Uterine smooth muscle cell (primary cell): ENCODE results near the gene MCEMP1. TPM values are rescaled to one million over a fixed set of nuclear protein-coding genes. Genes with fewer than 3 reads are reported as not detected.

Experiments used
- total RNA-seq: library from RNA; depleted of rRNA; stranded (reverse); fragments of >200 nt; gene quantifications from 2 replicates; pipeline ENCODE4 v1.2.3, GENCODE V29; 2014

Gene MCEMP1, protein sequence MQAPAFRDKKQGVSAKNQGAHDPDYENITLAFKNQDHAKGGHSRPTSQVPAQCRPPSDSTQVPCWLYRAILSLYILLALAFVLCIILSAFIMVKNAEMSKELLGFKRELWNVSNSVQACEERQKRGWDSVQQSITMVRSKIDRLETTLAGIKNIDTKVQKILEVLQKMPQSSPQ
- not detected in 2 replicates for total RNA-seq

GRCh38 chr19:7676854-7677253 is at the start of gene MCEMP1:
TSS of gene MCEMP1 (plus strand) at chr19:7677090. CDS start at chr19:7677121, 31 bp downstream.

DNA sequence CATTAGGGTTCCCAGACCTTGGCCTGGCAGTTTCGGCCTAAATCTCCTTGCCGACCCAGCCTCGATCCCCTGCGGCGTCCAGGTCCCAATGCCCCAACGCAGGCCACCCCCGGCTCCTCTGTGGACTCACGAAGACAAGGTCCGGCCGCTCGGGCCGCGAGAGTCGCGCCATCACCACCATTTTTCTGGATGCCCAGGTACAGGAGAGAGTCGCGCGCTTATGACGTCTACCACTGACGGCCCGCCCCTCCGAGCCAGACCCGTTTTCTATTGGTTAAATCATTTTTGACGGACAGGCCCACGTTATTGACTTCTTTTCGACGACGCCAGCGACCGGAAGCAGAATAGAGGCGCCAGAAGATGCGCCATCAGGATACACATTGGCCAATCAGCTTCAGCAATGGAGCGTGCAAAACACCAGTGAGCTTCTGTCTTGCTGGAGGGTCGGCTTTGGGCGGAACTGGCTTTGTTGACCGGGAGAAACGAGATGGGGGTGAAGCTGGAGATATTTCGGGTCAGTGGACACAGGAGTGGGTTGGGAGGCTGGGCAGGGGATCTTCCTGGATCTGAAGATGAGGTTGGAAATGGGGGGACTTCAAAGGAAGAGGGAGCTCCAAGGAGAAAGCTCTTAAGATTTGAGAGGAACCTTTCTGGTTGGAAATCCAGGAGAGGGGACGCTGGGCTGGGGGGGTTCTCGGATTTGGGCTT is 47.4 kb upstream of the MCEMP1 start, which contains the start of the genes PET100 and XAB2:
Gene PET100, plus strand, starts transcription at position 447 of the 708 bp plus-strand sequence. Its CDS starts 41 bp downstream, at position 488.
Gene XAB2, minus strand, starts transcription at position 199 of the 708 bp plus-strand sequence. Its CDS starts 18 bp downstream, at position 181.

DNA sequence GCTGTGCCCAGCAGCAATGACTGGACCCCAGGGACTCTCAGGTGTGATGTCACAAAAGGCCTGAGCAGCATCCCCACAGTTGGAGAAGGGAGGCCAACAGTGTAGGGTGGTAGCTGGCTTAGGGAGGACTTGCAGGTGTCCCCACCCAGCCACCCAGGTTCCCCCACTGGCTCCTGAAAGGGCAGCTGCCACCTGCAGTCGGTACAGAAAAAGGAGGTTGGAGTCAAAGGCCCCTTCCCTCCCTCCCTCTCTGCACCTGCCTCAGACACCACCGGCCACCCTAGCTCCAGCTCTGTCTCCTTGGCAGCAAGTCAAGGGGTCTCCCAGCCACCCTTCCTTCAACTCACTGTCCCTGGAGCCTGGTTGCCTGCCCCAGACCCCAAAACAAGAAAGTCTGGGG is 43.2 kb upstream of the MCEMP1 start, which contains the start of gene PCP2:
Gene PCP2, minus strand, starts transcription at position 22 of the 400 bp plus-strand sequence. CDS start 262 bp downstream, outside the sequence.

GRCh38 chr19:7636691-7637373 is 40.1 kb upstream of the MCEMP1 start, which contains the start of gene STXBP2:
TSS of gene STXBP2 (plus strand) at chr19:7637110. CDS start at chr19:7637150, 40 bp downstream.

GRCh38 chr19:7668842-7669241 is 8.0 kb upstream of the MCEMP1 start, which contains the start of gene RETN:
TSS of gene RETN (plus strand) at chr19:7669049. CDS start at chr19:7669327, 278 bp downstream.

DNA sequence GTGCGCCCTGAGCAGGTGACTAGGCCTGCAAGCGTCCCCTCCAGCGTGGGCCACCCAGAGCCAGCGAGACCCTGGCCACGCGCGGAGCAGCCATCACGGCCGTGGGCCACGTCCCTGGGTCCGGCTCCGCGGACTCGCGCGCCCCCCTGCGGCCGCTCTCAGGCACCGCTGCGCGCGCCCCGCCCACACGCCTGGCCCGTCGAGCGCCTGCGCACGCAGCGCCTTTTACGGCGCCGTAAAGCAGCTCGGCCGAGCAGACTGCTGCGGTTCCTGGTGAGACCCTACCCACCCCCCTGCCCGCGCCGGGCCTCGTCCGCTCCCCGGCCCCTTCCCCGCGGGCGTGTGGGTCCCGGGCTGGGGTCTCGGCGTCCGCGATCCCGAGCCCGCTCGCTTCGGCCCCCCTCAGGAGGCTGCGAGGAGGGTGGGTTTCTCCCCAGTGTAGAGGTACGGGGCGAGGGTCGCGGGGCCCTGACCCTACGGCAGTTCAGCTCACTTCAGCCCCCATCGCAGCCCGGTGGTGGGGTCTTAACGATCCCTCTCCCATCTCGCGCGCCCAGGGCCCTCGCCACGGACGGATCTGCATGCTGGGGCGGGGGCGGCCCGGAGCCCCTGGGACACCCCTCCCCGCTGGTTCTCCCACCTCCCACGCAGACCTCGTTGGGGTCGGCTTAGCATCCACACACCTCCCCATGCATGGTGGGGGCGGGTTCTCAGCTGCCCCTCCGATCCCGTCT is 3.9 kb downstream of the MCEMP1 start, which contains the start of gene TRAPPC5:
Gene TRAPPC5, plus strand, starts transcription at position 228 of the 734 bp plus-strand sequence. CDS start 1,421 bp downstream, outside the sequence.

GRCh38 chr19:7701654-7702457 is 25.0 kb downstream of the MCEMP1 start, which contains the start of gene FCER2:
TSS of gene FCER2 (minus strand) at chr19:7702131. CDS start at chr19:7699760, 2,371 bp downstream.

Other genes starting within 250 kb of the MCEMP1 start
- 3.2 and 4.1 TPM in 2 replicates for gene PEX11G, start 188.1 kb upstream of the MCEMP1 start, total RNA-seq
- 8.2 and 16.5 TPM in 2 replicates for gene ZNF358, start 161.0 kb upstream of the MCEMP1 start, total RNA-seq
- gene MCOLN1, start 154.5 kb upstream of the MCEMP1 start, total RNA-seq, result 4.5 and 4.6 TPM in 2 replicates
- gene PNPLA6, start 141.4 kb upstream of the MCEMP1 start, total RNA-seq, result 60.2 and 96.3 TPM in 2 replicates
- gene CAMSAP3, start 81.2 kb upstream of the MCEMP1 start, total RNA-seq, result not detected in 2 replicates
- 28.6 and 34.5 TPM in 2 replicates for gene XAB2, start 47.5 kb upstream of the MCEMP1 start, total RNA-seq
- 13.2 and 17.1 TPM in 2 replicates for gene PET100, start 47.3 kb upstream of the MCEMP1 start, total RNA-seq
- gene PCP2, start 43.4 kb upstream of the MCEMP1 start, total RNA-seq, result not detected in 2 replicates
- gene STXBP2, start 40.0 kb upstream of the MCEMP1 start, total RNA-seq, result 6.2 and 8.4 TPM in 2 replicates
- gene RETN, start 8.0 kb upstream of the MCEMP1 start, total RNA-seq, result not detected in 2 replicates
- gene TRAPPC5, start 3.7 kb downstream of the MCEMP1 start, total RNA-seq, result 74.4 and 78.4 TPM in 2 replicates
- gene FCER2, start 25.0 kb downstream of the MCEMP1 start, total RNA-seq, result not detected in 2 replicates
- not detected in 2 replicates for gene CLEC4G, start 55.0 kb downstream of the MCEMP1 start, total RNA-seq
- gene CD209, start 70.4 kb downstream of the MCEMP1 start, total RNA-seq, result not detected in 2 replicates
- gene CLEC4M, start 86.2 kb downstream of the MCEMP1 start, total RNA-seq, result not detected in 2 replicates
- 12.3 and 23.0 TPM in 2 replicates for gene EVI5L, start 153.1 kb downstream of the MCEMP1 start, total RNA-seq
- gene PRR36, start 197.3 kb downstream of the MCEMP1 start, total RNA-seq, result not detected in 2 replicates
- 9.2 and 10.7 TPM in 2 replicates for gene LRRC8E, start 211.4 kb downstream of the MCEMP1 start, total RNA-seq
- gene MAP2K7, start 226.8 kb downstream of the MCEMP1 start, total RNA-seq, result 10.0 and 13.4 TPM in 2 replicates
- gene TGFBR3L, start 237.7 kb downstream of the MCEMP1 start, total RNA-seq, result 0.89 and 1.00 TPM in 2 replicates
- 25.8 and 35.0 TPM in 2 replicates for gene SNAPC2, start 243.2 kb downstream of the MCEMP1 start, total RNA-seq
- 1.1 and 2.6 TPM in 2 replicates for gene CTXN1, start 249.0 kb downstream of the MCEMP1 start, total RNA-seq